H9 (cell line): Measurements from ENCODE around the gene KCNIP1. TPM values are rescaled to one million over a fixed set of nuclear protein-coding genes. Genes with fewer than 3 reads are reported as not detected.

Experiments
- DNase-seq: peaks from one replicate; pipeline ENCODE4 v3.0.0-alpha.2; 2017
- H2AFZ ChIP-seq: one replicate; pipeline ENCODE4 v1.6.1; 2013; ENCODE audit warnings: mild to moderate bottlenecking, low read length, control low read depth, moderate library complexity
- H2AK5ac ChIP-seq: 2 replicates; pipeline ENCODE4 v1.6.1; 2013; ENCODE audit warnings: low read length, control low read depth, mixed read lengths; ENCODE audit not compliant: insufficient read length
- H2BK120ac ChIP-seq: one replicate; pipeline ENCODE4 v1.6.1; 2013; ENCODE audit warnings: low read depth, mild to moderate bottlenecking, low read length, control low read depth, inconsistent platforms; ENCODE audit not compliant: poor library complexity, severe bottlenecking
- H2BK12ac ChIP-seq: 2 replicates; pipeline ENCODE4 v1.6.1; 2013; ENCODE audit warnings: low read length, control low read depth, mixed read lengths, low read depth; ENCODE audit not compliant: insufficient read length
- H2BK15ac ChIP-seq: 2 replicates; pipeline ENCODE4 v1.6.1; 2013; ENCODE audit warnings: low read depth, low read length, control low read depth
- H2BK20ac ChIP-seq: one replicate; pipeline ENCODE4 v1.6.1; 2013; ENCODE audit warnings: low read depth, mild to moderate bottlenecking, low read length, control low read depth, inconsistent platforms; ENCODE audit not compliant: poor library complexity, severe bottlenecking
- H2BK5ac ChIP-seq: 2 replicates; pipeline ENCODE4 v1.6.1; 2013; ENCODE audit warnings: low read length, control low read depth, mixed read lengths; ENCODE audit not compliant: insufficient read length
- H3K14ac ChIP-seq: 2 replicates; pipeline ENCODE4 v1.6.1; 2013; ENCODE audit warnings: low read length, control low read depth; ENCODE audit not compliant: insufficient read depth
- H3K18ac ChIP-seq: 2 replicates; pipeline ENCODE4 v1.6.1; 2013; ENCODE audit warnings: low read depth, mild to moderate bottlenecking, mixed read lengths, low read length, control low read depth; ENCODE audit not compliant: insufficient read length
- H3K23ac ChIP-seq: 2 replicates; pipeline ENCODE4 v1.6.1; 2013; ENCODE audit warnings: low read length, control low read depth, mixed read lengths, low read depth; ENCODE audit not compliant: insufficient read length
- H3K23me2 ChIP-seq: 2 replicates; pipeline ENCODE4 v1.6.1; 2013; ENCODE audit warnings: low read depth, mild to moderate bottlenecking, mixed read lengths, low read length, control low read depth; ENCODE audit not compliant: insufficient read length, poor library complexity, severe bottlenecking
- H3K27ac ChIP-seq: 2 replicates; pipeline ENCODE4 v1.5.1; 2013; ENCODE audit warnings: low read length, control low read depth, mixed read lengths, low read depth; ENCODE audit not compliant: insufficient read length
- H3K27me3 ChIP-seq: 2 replicates; pipeline ENCODE4 v1.6.1; 2013; ENCODE audit warnings: low read length, control low read depth, inconsistent platforms; ENCODE audit not compliant: insufficient read depth
- H3K4ac ChIP-seq: 2 replicates; pipeline ENCODE4 v1.6.1; 2013; ENCODE audit warnings: low read depth, mild to moderate bottlenecking, control low read depth, inconsistent platforms, low read length, moderate library complexity
- H3K4me1 ChIP-seq: 2 replicates; pipeline ENCODE4 v1.6.1; 2013; ENCODE audit warnings: low read length, control low read depth, inconsistent platforms; ENCODE audit not compliant: insufficient read depth
- H3K4me2 ChIP-seq: 2 replicates; pipeline ENCODE4 v1.6.1; 2013; ENCODE audit warnings: low read length, control low read depth, mixed read lengths; ENCODE audit not compliant: insufficient read length, insufficient read depth
- H3K56ac ChIP-seq: 2 replicates; pipeline ENCODE4 v1.6.1; 2013; ENCODE audit warnings: low read depth, mild to moderate bottlenecking, mixed read lengths, low read length, control low read depth; ENCODE audit not compliant: insufficient read length
- H3K79me1 ChIP-seq: 2 replicates; pipeline ENCODE4 v1.6.1; 2013; ENCODE audit warnings: low read depth, mild to moderate bottlenecking, moderate library complexity, low read length, control low read depth, inconsistent platforms; ENCODE audit not compliant: insufficient read depth, poor library complexity, severe bottlenecking
- H3K79me2 ChIP-seq: 2 replicates; pipeline ENCODE4 v1.6.1; 2013; ENCODE audit warnings: low read length, control low read depth, inconsistent platforms; ENCODE audit not compliant: insufficient read depth
- H3K9ac ChIP-seq: 2 replicates; pipeline ENCODE4 v1.6.1; 2013; ENCODE audit warnings: low read length, control low read depth, mixed read lengths; ENCODE audit not compliant: insufficient read length; ENCODE audit errors: extremely low read depth
- H3K9me3 ChIP-seq: one replicate; pipeline ENCODE4 v1.6.1; 2013; ENCODE audit warnings: low read depth, low read length, inconsistent platforms; ENCODE audit not compliant: control insufficient read depth
- H3T11ph ChIP-seq: one replicate; pipeline ENCODE4 v1.6.1; 2013; ENCODE audit warnings: mild to moderate bottlenecking, low read length, control low read depth, inconsistent platforms
- H4K20me1 ChIP-seq: one replicate; pipeline ENCODE4 v1.6.1; 2013; ENCODE audit not compliant: control insufficient read depth, insufficient read length, insufficient read depth
- H4K5ac ChIP-seq: 2 replicates; pipeline ENCODE4 v1.6.1; 2013; ENCODE audit warnings: low read depth, mild to moderate bottlenecking, mixed read lengths, low read length, control low read depth; ENCODE audit not compliant: insufficient read length
- H4K8ac ChIP-seq: replicated peaks from 2 replicates; pipeline ENCODE4 v1.6.1; 2013; ENCODE audit warnings: low read length, control low read depth, mixed read lengths, low read depth; ENCODE audit not compliant: insufficient read length
- H4K91ac ChIP-seq: 2 replicates; pipeline ENCODE4 v1.6.1; 2013; ENCODE audit warnings: low read depth, mild to moderate bottlenecking, moderate library complexity, mixed read lengths, low read length, control low read depth; ENCODE audit not compliant: insufficient read length
- H3K27ac Mint-ChIP-seq, 3 experiments: 2 replicates in 2 of 3; 3 replicates in 1 of 3; pipeline ENCODE4 v1.8.0; 2020 to 2021; ENCODE audit warnings: mixed read lengths in 3 of 3, mild to moderate bottlenecking in 1 of 3, moderate library complexity in 1 of 3
- H3K27me3 Mint-ChIP-seq: 2 replicates; pipeline ENCODE4 v1.8.0; 2021; ENCODE audit warnings: low read depth, mild to moderate bottlenecking, moderate library complexity, mixed read lengths
- H3K36me3 Mint-ChIP-seq, 3 experiments: 2 replicates in 2 of 3; 3 replicates in 1 of 3; pipeline ENCODE4 v1.8.0; 2020 to 2021; ENCODE audit warnings: low read depth in 3 of 3, mixed read lengths in 3 of 3; ENCODE audit not compliant: insufficient read depth in 1 of 3
- H3K4me1 Mint-ChIP-seq, 2 experiments: 2 replicates each; pipeline ENCODE4 v1.8.0; 2020; ENCODE audit warnings: mixed read lengths in 2 of 2
- H3K4me3 Mint-ChIP-seq, 2 experiments: 2 replicates in 1 of 2; 3 replicates in 1 of 2; pipeline ENCODE4 v1.8.0; 2020 to 2021; ENCODE audit warnings: mild to moderate bottlenecking in 2 of 2, mixed read lengths in 2 of 2, moderate library complexity in 1 of 2
- H3K9me3 Mint-ChIP-seq, 2 experiments: 2 replicates in 1 of 2; 3 replicates in 1 of 2; pipeline ENCODE4 v1.8.0; 2020; ENCODE audit warnings: mild to moderate bottlenecking in 2 of 2, mixed read lengths in 2 of 2, moderate library complexity in 1 of 2
- WGBS: extraction: QIAGEN DNeasy Blood & Tissue Kit; methylation state at CpG from one replicate; pipeline ENCODE4 v1.1.7; 2013; ENCODE audit warnings: missing lambda C conversion rate, low lambda C conversion rate, mixed read lengths; ENCODE audit not compliant: insufficient read length; ENCODE audit errors: extremely low coverage; 5-methylcytosine and 5-hydroxymethylcytosine counted together
- total RNA-seq: library from RNA; stranded (reverse); gene quantifications from 2 replicates; pipeline ENCODE4 v1.2.1, GENCODE V29; 2021
- TF ChIP-seq, protein P1 (sequence below): fragments of 200-600 bp; sonication (generic); conservative IDR thresholded peaks from 3 replicates; pipeline ENCODE4 v1.8.0; 2021; ENCODE audit warnings: antibody characterized with exemption, mild to moderate bottlenecking

The KCNIP1 gene
- total RNA-seq, 1 experiment from 2014 or later = 0.63 TPM

DNA sequence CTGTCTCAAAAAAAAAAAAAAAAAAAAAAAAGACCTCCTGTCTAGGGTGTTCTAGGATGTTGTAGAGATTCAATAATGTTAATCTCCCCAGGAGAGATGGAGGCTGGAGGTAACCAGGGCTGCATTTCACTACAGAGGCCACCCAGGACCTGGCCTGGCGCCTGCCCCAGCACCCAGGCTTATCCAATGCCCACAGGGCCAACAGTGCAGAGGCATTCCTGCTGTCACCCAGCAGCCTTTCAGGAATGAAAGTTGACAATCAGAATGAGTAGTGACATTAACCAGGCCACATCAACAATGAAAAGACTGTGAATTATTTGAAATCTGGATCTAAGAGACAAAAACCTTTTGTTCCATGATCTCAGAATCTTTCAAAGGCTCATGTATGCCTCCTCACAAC is 243.5 kb downstream of the KCNIP1 start:
- Histone ChIP-seq H3K27ac (no peak overlapping the region), H3K27me3 (no peaks in the 10 kb centered on the region), H3K4me2 (no peak overlapping the region), H3K4ac (no peak overlapping the region), H3K56ac (no peak overlapping the region), H3K9ac (no peak overlapping the region), H3K79me2 (no peaks in the 10 kb centered on the region), H2BK15ac (no peak overlapping the region), H4K8ac (no peak overlapping the region), H3K79me1 (no peaks in the 10 kb centered on the region), H2BK120ac (no peak overlapping the region), H3T11ph (no peak overlapping the region), H4K91ac (no peak overlapping the region), H3K9me3 (no peaks in the 10 kb centered on the region), H3K23me2 (peaks cover 4% of the 10 kb centered on the region), H2AFZ (no peak overlapping the region), H2AK5ac (no peak overlapping the region), H3K18ac (no peak overlapping the region), H2BK20ac (no peak overlapping the region), H2BK5ac (no peak overlapping the region), H4K20me1 (no peaks in the 10 kb centered on the region), H3K4me1 (peaks cover 6% of the 10 kb centered on the region; the same call in 1 of the 2 replicates), H3K23ac (no peak overlapping the region), H2BK12ac (peak overlapping the region; percentile 56), H4K5ac (no peak overlapping the region), H3K14ac (no peak overlapping the region)
- H3K9me3 Mint-ChIP-seq = peaks cover 0 to 8% of the 10 kb centered on the region in 2 experiments; a peak in 3 of 5 replicates
- H3K4me1 Mint-ChIP-seq = peaks cover 50 to 51% of the 10 kb centered on the region in 2 experiments
- no CpG with 5 or more reads among the region's 1 CpG for WGBS
- no peak overlapping the region; a peak in 2 of 5 replicates for H3K4me3 Mint-ChIP-seq
- H3K27me3 Mint-ChIP-seq = peaks cover 8% of the 10 kb centered on the region
- H3K27ac Mint-ChIP-seq = peak overlapping the region in 1 of 3 experiments; percentile 90; a peak in 1 of 7 replicates
- TF ChIP-seq, protein P1, sequence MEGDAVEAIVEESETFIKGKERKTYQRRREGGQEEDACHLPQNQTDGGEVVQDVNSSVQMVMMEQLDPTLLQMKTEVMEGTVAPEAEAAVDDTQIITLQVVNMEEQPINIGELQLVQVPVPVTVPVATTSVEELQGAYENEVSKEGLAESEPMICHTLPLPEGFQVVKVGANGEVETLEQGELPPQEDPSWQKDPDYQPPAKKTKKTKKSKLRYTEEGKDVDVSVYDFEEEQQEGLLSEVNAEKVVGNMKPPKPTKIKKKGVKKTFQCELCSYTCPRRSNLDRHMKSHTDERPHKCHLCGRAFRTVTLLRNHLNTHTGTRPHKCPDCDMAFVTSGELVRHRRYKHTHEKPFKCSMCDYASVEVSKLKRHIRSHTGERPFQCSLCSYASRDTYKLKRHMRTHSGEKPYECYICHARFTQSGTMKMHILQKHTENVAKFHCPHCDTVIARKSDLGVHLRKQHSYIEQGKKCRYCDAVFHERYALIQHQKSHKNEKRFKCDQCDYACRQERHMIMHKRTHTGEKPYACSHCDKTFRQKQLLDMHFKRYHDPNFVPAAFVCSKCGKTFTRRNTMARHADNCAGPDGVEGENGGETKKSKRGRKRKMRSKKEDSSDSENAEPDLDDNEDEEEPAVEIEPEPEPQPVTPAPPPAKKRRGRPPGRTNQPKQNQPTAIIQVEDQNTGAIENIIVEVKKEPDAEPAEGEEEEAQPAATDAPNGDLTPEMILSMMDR = no peak
- peaks cover 0 to 7% (median 0%) of the 10 kb centered on the region in 3 experiments; a peak in 2 of 7 replicates for H3K36me3 Mint-ChIP-seq
- peak; percentile 17 for DNase-seq
